Keratinocyte (primary cell): ENCODE measurements around the gene NAT16. TPM values are rescaled to one million over a fixed set of nuclear protein-coding genes. Genes with fewer than 3 reads are reported as not detected.

Experiments used
- DNase-seq: peaks from one replicate; pipeline ENCODE4 v3.0.0-alpha.2; 2011; ENCODE audit warnings: low read depth, missing footprints, low spot score
- FAIRE-seq: peaks from 2 replicates; lab custom pipeline; 2011; peaks lifted over from hg19 to GRCh38; lab: Jason Lieb, UNC
- H2AFZ ChIP-seq: 2 replicates; pipeline ENCODE4 v1.6.0; 2012; ENCODE audit warnings: low read length, control low read depth, inconsistent platforms; ENCODE audit not compliant: control insufficient read depth
- H3K27ac ChIP-seq: 2 replicates; pipeline ENCODE4 v1.5.1; 2011; ENCODE audit warnings: low read length; ENCODE audit not compliant: control insufficient read depth, insufficient read depth
- H3K27me3 ChIP-seq: 3 replicates; pipeline ENCODE4 v1.6.0; 2011; ENCODE audit warnings: low read length; ENCODE audit not compliant: control insufficient read depth, insufficient read depth; ENCODE audit errors: extremely low read depth
- H3K36me3 ChIP-seq, 2 experiments: 2 replicates in 1 of 2; 3 replicates in 1 of 2; pipeline ENCODE4 v1.5.1; 2011; ENCODE audit warnings: low read length in 2 of 2, mild to moderate bottlenecking in 1 of 2; ENCODE audit not compliant: control insufficient read depth in 2 of 2, insufficient read depth in 2 of 2; ENCODE audit errors: extremely low read depth in 1 of 2
- H3K4me1 ChIP-seq: 3 replicates; pipeline ENCODE4 v1.5.1; 2011; ENCODE audit warnings: low read length; ENCODE audit not compliant: control insufficient read depth, insufficient read depth; ENCODE audit errors: extremely low read depth
- H3K4me2 ChIP-seq: 3 replicates; pipeline ENCODE4 v1.6.0; 2011; ENCODE audit warnings: low read depth, low read length; ENCODE audit not compliant: control insufficient read depth, insufficient read depth; ENCODE audit errors: extremely low read depth
- H3K4me3 ChIP-seq, 3 experiments: fragments of 200-600 bp in 1 of 3; sonication (generic) in 1 of 3; 2 replicates in 2 of 3; 3 replicates in 1 of 3; pipeline ENCODE4 v1.5.1; 2011 to 2016; ENCODE audit warnings: low read length in 3 of 3, mild to moderate bottlenecking in 3 of 3, control low read depth in 2 of 3, inconsistent platforms in 1 of 3, low read depth in 1 of 3, mixed read lengths in 1 of 3, mixed run types in 1 of 3, moderate library complexity in 1 of 3; ENCODE audit not compliant: control insufficient read depth in 2 of 3, insufficient read depth in 2 of 3; ENCODE audit errors: extremely low read depth in 1 of 3
- H3K79me2 ChIP-seq: 2 replicates; pipeline ENCODE4 v1.6.0; 2012; ENCODE audit warnings: low read length; ENCODE audit not compliant: control insufficient read depth, insufficient read depth
- H3K9ac ChIP-seq: 3 replicates; pipeline ENCODE4 v1.6.0; 2011; ENCODE audit warnings: low read length; ENCODE audit not compliant: control insufficient read depth, insufficient read depth; ENCODE audit errors: extremely low read depth
- H3K9me1 ChIP-seq: 3 replicates; pipeline ENCODE4 v1.6.0; 2011; ENCODE audit warnings: low read length; ENCODE audit not compliant: control insufficient read depth, insufficient read depth; ENCODE audit errors: extremely low read depth
- H3K9me3 ChIP-seq: 2 replicates; pipeline ENCODE4 v1.5.1; 2012; ENCODE audit warnings: low read depth, low read length; ENCODE audit not compliant: control insufficient read depth
- H4K20me1 ChIP-seq: 3 replicates; pipeline ENCODE4 v1.6.0; 2011; ENCODE audit warnings: low read length; ENCODE audit not compliant: control insufficient read depth, insufficient read depth; ENCODE audit errors: extremely low read depth
- EZH2 ChIP-seq: IDR thresholded peaks from one replicate; pipeline ENCODE4 v1.6.1; 2012; ENCODE audit warnings: inconsistent platforms, mild to moderate bottlenecking, low read length, moderate library complexity
- dilution Hi-C: fragments of 300-500 bp; cut with MboI; formaldehyde crosslinking; loops from one replicate; pipeline ENCODE4 v1.7.0; 2020; ENCODE audit warnings: low sequenced_read_pairs; ENCODE audit not compliant: extremely low pct_ligation_motif_present
- polyA plus RNA-seq, 5 experiments: library from polyadenylated mRNA; depleted of rRNA in 3 of 5; stranded (reverse) in 3 of 5; stranded (forward) in 1 of 5; unstranded in 1 of 5; fragments of >200 nt; gene quantifications; 1 replicate in 1 of 5; 2 replicates in 3 of 5; 3 replicates in 1 of 5; pipeline versions ENCODE4 v1.2.1 to v1.2.3, GENCODE V29; 2011 to 2012; ENCODE audit warnings: missing spikeins in 2 of 5, low read depth in 1 of 5, low replicate concordance in 1 of 5
- TF ChIP-seq, protein P1 (sequence below), 3 experiments: IDR thresholded peaks in 1 of 3; conservative IDR thresholded peaks in 1 of 3; optimal IDR thresholded peaks in 1 of 3; 2 replicates in 2 of 3; 3 replicates in 1 of 3; pipeline versions ENCODE3 to v1.5.1; 2011; ENCODE audit warnings: low read length in 3 of 3, mild to moderate bottlenecking in 3 of 3, moderate library complexity in 2 of 3, control low read depth in 1 of 3, inconsistent platforms in 1 of 3; ENCODE audit not compliant: insufficient read depth in 2 of 3; ENCODE audit errors: extremely low read depth in 1 of 3

Gene NAT16
- polyA plus RNA-seq, 1 donor (not counting 4 experiments of a cell fraction or from before 2014, with no cell fraction given) = not detected

DNA sequence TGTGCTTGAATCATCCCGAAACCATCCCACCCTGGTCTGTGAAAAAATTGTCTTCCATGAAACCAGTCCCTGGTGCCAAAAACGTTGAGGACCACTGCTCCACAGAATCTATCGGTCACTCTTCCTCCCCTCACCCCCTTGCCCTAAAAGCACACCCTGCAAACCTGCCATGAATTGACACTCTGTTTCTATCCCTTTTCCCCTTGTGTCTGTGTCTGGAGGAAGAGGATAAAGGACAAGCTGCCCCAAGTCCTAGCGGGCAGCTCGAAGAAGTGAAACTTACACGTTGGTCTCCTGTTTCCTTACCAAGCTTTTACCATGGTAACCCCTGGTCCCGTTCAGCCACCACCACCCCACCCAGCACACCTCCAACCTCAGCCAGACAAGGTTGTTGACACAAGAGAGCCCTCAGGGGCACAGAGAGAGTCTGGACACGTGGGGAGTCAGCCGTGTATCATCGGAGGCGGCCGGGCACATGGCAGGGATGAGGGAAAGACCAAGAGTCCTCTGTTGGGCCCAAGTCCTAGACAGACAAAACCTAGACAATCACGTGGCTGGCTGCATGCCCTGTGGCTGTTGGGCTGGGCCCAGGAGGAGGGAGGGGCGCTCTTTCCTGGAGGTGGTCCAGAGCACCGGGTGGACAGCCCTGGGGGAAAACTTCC is 54.0 kb downstream of the NAT16 start:
- no peak for TF ChIP-seq EZH2
- TF ChIP-seq, protein P1, sequence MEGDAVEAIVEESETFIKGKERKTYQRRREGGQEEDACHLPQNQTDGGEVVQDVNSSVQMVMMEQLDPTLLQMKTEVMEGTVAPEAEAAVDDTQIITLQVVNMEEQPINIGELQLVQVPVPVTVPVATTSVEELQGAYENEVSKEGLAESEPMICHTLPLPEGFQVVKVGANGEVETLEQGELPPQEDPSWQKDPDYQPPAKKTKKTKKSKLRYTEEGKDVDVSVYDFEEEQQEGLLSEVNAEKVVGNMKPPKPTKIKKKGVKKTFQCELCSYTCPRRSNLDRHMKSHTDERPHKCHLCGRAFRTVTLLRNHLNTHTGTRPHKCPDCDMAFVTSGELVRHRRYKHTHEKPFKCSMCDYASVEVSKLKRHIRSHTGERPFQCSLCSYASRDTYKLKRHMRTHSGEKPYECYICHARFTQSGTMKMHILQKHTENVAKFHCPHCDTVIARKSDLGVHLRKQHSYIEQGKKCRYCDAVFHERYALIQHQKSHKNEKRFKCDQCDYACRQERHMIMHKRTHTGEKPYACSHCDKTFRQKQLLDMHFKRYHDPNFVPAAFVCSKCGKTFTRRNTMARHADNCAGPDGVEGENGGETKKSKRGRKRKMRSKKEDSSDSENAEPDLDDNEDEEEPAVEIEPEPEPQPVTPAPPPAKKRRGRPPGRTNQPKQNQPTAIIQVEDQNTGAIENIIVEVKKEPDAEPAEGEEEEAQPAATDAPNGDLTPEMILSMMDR (optimal IDR thresholded peaks at IDR 0.05 in 1 of 3, IDR thresholded peaks at IDR 0.05 in 1 of 3, conservative IDR thresholded peaks at IDR 0.05 in 1 of 3; ENCODE audit: extremely low read depth in 1 of 3, insufficient read depth in 2 of 3, low read length in 3 of 3) = no peak
- Histone ChIP-seq H3K9ac (peak overlapping the region; percentile 83), H3K4me1 (peaks cover 49% of the 10 kb centered on the region), H3K79me2 (peaks cover 17% of the 10 kb centered on the region), H2AFZ (peak overlapping the region; percentile 58), H3K4me2 (peak overlapping the region; percentile 93), H3K9me1 (peaks cover 2% of the 10 kb centered on the region), H4K20me1 (peaks cover 5% of the 10 kb centered on the region), H3K4me3 (peak overlapping the region in 2 of 3 experiments; percentile 2 to 86), H3K36me3 (peaks cover 13 to 23% of the 10 kb centered on the region in 2 experiments), H3K27me3 (no peaks in the 10 kb centered on the region), H3K27ac (peak overlapping the region; percentile 88), H3K9me3 (no peaks in the 10 kb centered on the region)
- DNase-seq = no peak
- FAIRE-seq = no peak
- dilution Hi-C loops = no loop called here

DNA sequence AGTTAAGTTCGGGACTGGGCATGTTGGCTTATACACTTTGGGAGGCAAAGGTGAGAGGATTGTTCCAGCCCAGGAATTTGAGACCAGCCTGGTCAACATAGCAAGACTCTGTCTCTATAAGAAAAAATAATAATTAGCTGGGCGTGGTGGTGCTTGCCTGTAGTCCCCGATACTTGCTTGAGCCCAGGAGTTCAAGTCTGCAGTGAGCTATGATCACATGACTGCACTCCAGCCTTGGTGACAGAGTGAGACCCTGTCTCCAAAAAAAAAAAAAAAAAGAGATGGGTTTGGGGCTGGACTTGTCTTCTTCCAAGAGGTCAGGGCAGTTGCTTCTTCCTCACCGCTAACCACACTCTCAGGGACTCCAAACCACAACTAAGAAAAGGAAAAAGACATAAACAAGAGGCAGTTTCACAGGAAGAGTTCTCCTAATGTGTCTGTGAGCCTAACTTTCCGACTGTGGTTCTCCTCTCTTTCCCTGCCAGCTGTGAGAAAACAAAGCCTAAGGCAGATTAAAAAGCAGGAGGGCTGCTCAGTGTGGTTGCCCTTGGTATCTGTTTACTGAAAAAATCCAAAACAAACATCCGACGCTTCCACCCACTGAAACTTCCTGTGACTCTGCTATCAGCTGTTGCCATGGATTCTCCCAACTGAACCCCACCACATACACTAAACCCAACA is 55.6 kb downstream of the NAT16 start:
- peaks cover 17% of the 10 kb centered on the region for H3K79me2 ChIP-seq
- dilution Hi-C loops = no loop called here
- peak overlapping the region; percentile 22 for H3K4me2 ChIP-seq
- H2AFZ ChIP-seq = peak overlapping the region; percentile 36
- DNase-seq (no peak), FAIRE-seq (no peak)
- H3K27me3 ChIP-seq = no peaks in the 10 kb centered on the region
- H3K9ac ChIP-seq = peak overlapping the region; percentile 56
- no peaks in the 10 kb centered on the region for H3K9me3 ChIP-seq
- peaks cover 2% of the 10 kb centered on the region for H3K9me1 ChIP-seq
- H4K20me1 ChIP-seq = peaks cover 5% of the 10 kb centered on the region
- no peak overlapping the region for H3K4me3 ChIP-seq
- peaks cover 45% of the 10 kb centered on the region for H3K4me1 ChIP-seq
- H3K36me3 ChIP-seq = peaks cover 5 to 11% of the 10 kb centered on the region in 2 experiments
- H3K27ac ChIP-seq = peak overlapping the region; percentile 80
- no peak for TF ChIP-seq EZH2
- TF ChIP-seq, protein P1 (optimal IDR thresholded peaks at IDR 0.05 in 1 of 3, IDR thresholded peaks at IDR 0.05 in 1 of 3, conservative IDR thresholded peaks at IDR 0.05 in 1 of 3; ENCODE audit: extremely low read depth in 1 of 3, insufficient read depth in 2 of 3, low read length in 3 of 3) = no peak
